Measurements from ENCODE around the gene ATG16L1.

- TF ChIP-seq EZH2 (IDR thresholded peaks at IDR 0.05; ENCODE audit: insufficient read depth, poor library complexity, severe bottlenecking) (no peak), EZH2phosphoT487 (IDR thresholded peaks at IDR 0.05; ENCODE audit: insufficient read depth, low read depth) (no peak)
Observed at GRCh38 chr2:233288663-233289062, 37.2 kb downstream of the ATG16L1 start.
